ENCODE data around the gene OSBPL10.

OSBPL10 gene

GRCh38 chr3:31770822-31771326, 210.2 kb downstream of the OSBPL10 start:
- no peak for DNase-seq (ENCODE audit: low spot score)

DNA sequence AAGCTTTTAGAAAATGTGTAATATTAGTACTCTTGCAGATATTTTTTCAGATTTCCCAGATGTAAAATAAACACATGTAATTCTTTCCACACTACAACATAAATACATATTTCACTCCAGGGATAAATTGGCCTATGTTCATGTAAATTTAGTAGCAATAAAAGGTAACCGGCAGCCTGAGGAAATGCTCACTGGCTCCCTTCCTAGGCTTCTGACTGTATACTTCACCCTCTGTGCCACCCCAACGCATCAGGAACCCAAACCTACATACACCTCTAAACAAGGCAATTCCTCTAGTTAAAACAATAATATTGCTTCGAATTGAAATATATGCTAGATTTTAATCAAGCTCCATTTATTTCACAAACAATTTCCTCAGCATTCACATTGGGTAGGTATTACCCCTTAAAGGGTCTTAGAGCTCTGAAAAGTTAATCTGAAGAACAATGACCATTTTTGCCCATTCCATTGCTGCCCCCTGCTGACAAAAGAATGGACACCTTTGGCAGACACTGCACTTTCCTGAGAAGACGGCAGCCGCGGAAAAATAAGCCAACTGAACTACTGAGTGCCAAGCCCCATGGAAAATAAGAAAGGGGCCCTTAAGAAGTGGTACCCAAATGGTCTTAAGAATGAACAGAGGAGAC, 212.5 kb downstream of the OSBPL10 start:
- DNase-seq (ENCODE audit: low spot score), result peak; percentile 30

GRCh38 chr3:31767920-31768319, 213.1 kb downstream of the OSBPL10 start:
- no peak for DNase-seq (ENCODE audit: low spot score)

DNA sequence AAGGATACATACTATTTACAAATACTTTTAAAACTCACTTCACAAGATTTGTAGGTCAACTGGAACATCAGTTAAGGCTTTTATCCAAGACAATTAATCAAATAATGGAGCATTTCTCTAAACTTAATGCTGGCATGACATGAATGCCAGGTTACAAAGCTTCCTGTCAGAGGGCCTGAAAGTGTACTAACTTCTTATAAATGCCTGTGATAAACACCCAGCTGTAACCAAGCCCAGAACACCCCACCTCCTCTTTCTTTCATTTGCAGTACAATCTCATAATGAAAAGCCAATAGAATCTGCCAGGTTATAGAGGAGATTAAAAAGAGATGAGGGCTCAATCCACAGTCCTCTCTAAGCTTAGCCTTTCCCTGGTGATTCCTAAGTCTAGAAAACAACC, 214.4 kb downstream of the OSBPL10 start:
- no peak for DNase-seq (ENCODE audit: low spot score)

DNA sequence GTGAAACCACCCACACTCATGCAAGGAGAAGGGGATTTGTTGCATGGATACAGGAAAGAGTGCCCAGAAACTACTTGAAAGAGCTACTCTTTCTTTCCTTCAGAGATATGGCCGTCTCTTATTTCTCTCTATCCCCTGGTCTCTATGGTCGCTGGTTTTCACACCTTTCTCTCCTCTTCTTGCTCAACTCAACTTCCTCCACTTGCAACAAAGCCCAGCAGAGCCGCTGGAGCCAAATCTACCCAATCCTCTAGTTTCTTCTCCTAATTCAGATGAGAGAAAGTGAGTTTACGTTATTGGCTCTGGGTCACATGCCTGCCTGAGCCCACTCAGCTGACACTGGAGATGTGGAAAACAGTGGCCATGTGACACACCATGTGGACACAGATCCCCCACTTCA, 215.2 kb downstream of the OSBPL10 start:
- DNase-seq (ENCODE audit: low spot score), result no peak

GRCh38 chr3:31763731-31764130, 217.3 kb downstream of the OSBPL10 start:
- DNase-seq (ENCODE audit: low spot score), result no peak

DNA sequence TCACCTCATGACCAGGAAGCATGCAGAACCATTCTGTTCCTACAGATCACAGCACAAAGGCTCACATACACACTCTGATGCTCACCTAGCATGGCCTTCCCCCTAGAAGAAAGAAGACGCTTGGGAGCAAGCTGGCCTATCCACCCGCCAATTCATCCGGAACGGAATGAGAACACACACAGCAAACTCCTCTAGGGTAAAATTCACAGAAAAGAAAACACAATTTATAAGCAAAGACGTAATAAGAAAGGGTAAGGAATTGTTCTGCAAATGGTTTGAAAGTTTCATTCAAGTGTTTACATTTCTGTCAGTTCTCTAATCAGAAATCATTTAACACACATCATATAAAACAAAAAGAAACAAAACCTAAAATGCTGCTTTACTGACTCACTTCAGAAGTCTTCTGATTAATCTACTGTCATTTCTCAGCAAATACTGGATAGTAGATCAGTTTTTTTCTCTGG, 218.1 kb downstream of the OSBPL10 start:
- no peak for DNase-seq (ENCODE audit: low spot score)

DNA sequence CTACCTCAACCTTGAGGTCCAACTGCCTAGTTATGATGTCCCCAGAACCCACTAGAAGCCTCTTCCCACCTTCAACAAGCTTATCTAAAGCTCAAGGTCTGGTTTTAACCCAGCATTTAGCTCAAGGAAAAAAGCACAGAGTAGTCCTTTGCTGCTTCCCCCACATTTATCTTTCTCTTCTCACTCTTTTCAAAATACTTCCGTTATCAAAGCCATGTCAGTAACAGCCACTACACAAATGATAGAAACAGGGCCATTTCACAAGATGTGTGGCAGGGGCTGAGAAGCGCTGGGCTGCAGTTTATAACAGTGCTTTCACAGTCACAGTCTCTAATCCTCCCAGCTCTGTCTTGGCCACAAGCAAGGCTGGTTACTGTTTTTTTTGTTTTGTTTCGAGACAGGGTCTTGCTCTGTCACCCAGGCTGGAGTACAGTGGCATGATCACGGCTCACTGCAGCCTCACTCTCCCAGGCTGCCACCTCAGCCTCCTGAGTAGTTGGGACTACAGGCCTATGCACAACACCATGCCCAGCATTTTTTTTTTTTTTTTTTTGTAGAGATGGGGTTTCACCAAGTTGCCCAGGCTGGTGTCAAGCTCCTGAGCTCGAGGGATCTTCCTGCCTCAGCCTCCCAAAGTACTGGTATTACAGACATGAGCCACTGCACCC, 218.8 kb downstream of the OSBPL10 start:
- DNase-seq (ENCODE audit: low spot score), result no peak

DNA sequence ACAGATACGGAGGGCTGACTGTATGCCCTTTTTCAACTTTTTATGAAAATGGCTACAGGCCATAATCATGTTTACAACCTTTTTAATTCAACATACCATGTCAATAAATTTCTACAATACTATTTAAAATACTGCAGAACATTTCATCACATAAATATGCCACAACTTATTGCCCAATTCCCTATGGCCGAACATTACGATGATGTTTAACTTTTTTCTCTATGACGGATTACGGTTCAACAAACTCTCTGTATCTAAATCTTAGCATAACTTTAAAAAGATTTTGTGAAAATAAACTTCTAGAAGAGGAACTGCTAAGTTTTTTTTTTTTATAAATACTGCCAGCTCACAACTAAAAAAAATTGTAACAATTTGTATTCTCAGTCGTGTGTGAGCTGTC, 220.4 kb downstream of the OSBPL10 start:
- no peak for DNase-seq (ENCODE audit: low spot score)

DNA sequence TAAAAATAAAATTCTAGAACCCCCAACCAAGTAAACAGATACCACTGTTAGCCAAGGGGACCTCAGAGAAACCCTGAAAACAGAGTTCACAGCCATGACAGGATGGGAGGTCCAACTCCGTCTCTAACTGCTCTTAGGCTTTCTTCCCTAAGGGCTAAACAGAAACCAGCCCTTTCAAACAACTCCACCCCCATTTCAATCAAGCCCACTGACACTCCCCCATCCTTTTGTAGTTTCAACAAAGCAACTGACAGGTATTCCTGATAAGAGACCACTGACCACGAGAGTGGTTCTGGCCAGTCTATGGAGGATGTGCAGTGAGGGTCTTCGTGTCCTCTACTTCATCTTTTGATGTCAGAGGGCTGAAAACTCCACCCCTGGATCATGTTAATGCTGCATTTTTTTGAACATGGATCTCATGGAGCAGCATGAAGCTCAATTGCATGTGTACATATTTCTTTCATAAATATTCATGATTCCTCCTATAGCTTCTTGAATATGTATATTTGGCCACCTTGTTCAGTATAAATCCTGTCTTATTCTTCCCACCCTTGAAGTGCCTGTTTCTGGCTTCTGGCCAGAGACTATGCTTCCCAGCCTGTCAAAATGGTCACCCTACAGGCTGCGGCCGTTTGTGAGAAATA, 222.6 kb downstream of the OSBPL10 start:
- DNase-seq (ENCODE audit: low spot score), result no peak

DNA sequence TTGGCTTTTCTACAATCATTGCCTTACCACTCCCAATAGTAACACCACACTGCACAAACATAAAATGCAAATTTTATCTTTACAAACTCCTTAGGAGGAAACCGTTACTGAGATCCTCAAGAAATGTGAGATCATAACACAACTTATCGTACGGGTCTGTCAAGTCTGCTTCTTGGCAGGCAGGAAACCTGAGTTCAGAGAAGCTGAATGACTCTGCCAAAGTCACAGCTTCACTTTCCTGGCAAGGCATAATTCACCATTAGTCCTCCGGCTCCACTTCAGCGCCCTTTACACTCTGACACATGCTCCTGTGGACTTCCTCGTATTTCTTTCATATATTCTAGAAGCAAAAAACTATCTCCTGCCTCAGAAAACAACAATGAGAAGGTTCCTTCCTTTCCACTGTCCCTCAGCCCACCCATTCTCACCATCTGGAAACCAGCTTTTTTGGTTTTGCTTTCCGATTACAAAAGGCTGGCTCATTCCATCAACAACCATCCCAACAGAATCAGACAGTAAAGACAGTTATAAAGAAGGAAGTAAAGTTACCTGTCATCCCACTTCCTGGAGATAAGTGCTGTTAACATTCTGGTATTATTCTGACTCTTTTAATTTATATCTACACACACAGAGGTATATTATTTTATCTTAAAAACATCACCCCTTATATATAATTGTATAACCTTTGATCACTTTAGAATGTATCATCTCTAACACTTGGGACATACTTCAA, 225.0 kb downstream of the OSBPL10 start:
- DNase-seq (ENCODE audit: low spot score), result no peak

GRCh38 chr3:31754575-31755278, 226.3 kb downstream of the OSBPL10 start:
- no peak for DNase-seq (ENCODE audit: low spot score)

DNA sequence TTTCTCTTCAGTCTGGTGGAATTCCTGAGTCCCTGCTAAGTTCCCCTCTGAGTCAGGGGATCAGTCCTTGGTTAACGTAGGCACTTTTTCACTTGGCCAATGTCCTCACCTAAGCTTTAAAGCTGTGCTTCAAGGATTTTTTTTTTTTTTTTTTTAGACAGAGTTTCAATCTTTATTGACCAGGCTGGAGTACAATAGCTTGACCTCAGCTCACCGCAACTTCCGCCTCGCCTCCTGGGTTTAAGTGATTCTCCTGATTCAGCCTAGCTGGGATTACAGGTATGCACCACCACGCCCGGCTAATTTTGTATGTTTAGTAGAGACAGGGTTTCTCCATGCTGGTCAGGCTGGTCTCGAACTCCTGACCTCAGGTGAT, 228.0 kb downstream of the OSBPL10 start:
- DNase-seq (ENCODE audit: low spot score), result no peak

DNA sequence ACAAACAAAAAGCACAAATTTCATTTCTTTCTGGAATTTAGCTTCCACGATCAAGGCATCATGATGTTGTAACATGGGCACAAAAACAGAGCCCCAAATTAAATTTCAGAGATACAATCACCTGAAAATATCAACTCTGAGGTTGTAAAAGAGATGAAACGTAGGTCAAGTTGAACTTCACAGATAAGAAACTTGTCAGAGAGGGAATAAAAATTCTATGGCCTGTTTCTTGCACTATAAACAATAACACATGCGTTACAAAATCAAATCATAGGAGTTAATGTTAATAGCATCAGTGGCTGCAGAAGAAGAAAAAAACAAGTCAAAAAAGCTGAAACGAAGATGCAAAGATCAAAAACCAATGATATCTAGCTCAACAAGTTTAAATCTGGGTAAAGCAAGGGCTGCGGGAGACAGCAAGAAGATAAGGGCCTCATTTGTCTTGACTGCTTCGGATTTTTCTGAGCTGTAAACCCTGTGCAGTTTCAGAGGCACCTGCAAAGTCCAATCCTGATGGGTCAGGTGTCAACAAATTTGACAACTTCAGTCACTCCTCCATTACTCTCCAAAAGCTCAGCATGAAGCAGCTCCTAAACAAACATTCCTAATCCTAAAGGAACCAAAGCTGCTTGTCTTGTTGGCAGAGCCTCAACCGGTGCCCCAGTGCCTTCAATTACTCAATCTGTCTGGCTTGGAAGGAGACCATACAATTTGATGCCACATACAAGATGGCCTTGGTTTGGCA, 228.6 kb downstream of the OSBPL10 start:
- DNase-seq (ENCODE audit: low spot score), result no peak

- no peak for DNase-seq (ENCODE audit: low spot score)
Observed at GRCh38 chr3:31750341-31750740, 230.7 kb downstream of the OSBPL10 start.

DNA sequence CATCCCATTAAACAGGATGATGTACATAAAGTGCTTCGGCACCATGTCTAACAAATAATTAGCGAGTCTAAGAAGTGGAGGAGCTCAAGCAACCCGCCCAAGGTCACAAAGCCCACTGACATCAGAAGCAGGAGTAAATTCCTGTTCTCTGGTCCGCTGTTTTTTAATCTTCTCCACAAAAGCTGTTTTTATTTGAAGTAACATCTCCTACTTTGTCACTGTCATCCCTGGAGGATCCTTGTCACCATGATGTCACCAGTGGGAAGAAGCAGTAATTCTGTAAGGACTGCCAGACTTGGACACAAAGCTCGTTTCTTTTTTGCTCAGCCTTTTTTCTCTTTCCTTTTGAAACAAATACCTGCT, 232.1 kb downstream of the OSBPL10 start:
- no peak for DNase-seq (ENCODE audit: low spot score)

- DNase-seq (ENCODE audit: low spot score), result no peak
Observed at GRCh38 chr3:31748281-31748932, 232.7 kb downstream of the OSBPL10 start.

DNA sequence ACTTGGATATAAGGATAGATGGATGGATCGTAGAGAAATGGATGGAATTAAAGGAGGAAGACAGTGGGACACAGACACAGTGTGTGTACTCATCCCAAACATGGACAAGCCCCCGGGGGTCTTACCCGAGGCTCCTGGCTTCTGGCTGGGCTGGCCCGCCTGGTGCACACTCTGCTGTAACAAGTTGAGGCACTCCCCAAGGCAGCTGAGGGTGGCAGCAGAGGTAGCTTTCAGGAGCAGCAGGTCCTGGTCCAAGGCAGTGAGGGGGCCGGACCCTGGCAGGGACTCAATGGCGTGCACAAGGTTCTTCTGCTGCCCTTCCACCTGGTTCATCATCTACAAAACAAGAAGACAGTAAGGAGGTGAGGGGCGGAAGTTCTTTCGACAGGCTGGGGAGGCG, 233.3 kb downstream of the OSBPL10 start:
- DNase-seq (ENCODE audit: low spot score), result no peak

GRCh38 chr3:31744913-31745312, 236.1 kb downstream of the OSBPL10 start:
- no peak for DNase-seq (ENCODE audit: low spot score)

DNA sequence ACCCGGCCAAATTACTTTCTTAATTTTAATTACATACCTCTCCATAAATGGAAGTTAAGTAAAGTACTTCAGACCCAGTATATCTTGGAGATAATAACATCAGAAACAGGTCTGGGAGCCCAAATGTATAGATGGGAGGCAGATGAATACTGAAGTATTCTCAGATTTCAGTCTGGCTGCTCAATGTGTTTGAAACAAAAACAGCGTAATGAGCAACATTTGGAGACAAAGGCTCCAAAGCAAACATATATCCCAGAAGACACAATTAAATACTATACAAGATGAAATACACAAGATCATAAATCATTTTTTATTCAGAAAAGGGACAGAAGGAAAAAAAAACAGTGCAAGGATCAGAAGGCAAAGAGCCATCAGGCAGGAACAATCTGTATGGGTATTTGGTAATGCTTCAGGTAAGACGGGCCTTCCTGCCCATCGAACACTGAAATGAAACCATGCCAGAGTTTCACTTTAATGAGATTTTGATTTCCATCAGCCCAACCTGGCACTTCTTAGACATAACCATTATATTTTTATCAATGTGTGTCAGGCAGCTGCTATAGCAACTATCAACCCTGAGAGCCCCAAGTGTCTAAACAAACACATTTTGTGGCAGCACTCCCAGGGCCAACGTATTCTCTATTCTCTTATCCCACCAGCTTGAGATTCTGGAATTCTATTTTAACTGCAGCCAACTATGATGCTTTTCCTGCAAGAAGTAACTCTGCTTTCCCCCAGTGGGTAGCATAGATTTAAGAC, 237.6 kb downstream of the OSBPL10 start:
- DNase-seq (ENCODE audit: low spot score), result no peak
